MV-4-11 (cell line): Measurements from ENCODE around the gene ETFB.
"Not testable (repeated sequence)": the region's sequence is repeated elsewhere in the genome, so short reads cannot be mapped to it uniquely, and the experiment has no call there.

Experiments used
- DNase-seq: peaks from one replicate; lab custom pipeline; 2025; lab: John Stamatoyannopoulos, UW

The ETFB gene

GRCh38 chr19:51365965-51366388, at the start of gene ETFB:
ETFB (minus strand) TSS chr19:51366388; CDS start chr19:51366326, 62 bp downstream.
- no peak for DNase-seq

- DNase-seq, result no peak
Measured at GRCh38 chr19:51415187-51415586, 49.0 kb upstream of the ETFB start.

DNA sequence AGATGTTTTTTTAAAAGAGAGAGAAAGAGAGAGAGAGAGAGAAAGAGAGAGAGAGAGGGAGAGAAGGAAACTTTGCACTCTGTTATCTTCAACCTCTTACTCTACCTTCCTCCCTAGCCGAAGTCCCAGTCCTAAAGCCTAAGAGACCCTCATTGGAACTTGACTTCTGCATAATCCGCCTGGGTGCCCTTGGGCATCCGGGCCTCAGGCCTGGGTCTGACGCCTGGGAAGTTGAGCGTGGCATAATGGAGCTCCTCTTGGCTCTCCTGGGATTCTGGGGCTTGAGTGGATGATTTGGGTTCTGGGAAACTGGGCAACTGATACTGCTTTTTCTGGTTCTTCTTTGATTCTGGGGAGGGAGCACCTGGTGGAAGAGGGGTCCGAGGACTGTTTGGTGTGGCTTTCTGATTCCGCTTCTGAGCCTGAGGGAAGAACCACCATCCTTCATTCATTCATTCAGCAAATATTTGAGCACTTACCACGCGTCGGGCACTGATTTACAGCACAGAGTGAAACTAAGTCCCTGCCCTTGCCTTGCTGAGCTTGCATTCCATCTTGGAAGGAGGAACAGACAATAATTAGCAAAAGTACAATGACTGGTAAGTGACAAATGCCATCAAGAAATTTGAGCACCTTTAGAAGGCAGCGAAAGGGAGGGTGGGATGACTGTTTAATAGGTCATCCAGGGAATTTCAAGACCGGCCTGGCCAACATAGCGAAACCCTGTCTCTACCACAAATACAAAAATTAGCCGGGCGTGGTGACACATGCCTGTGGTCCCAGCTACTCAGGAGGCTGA, 45.0 kb upstream of the ETFB start:
- no peak for DNase-seq

DNA sequence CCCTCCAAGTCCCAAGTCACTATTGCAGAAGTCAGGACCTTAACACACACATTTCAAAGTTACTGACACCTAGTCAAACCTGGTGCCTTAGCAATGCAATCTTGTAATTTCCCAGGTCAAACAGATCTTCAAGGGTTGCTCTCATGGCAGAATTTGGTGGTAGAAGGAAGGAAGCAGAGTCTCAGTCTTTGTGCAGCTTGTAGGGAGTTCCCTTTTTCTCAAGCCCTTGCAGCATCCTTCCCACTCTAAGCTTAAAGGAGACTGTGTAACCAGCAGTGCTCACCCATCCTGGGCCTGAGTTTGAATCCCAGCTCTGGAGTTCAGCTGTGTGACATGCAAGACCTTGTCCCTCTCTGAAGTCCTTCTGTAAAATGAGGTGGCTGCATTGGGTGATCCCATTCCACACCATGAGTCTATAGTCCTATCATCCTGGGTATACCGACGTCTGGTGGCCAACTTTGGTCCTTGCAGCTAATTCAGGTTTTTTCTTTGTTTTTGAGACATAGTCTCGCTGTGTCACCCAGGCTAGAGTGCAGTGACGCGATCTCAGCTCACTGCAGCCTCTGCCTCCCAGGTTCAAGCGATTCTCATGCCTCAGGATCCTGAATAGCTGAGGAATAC, 41.4 kb upstream of the ETFB start:
- peak; percentile 91 for DNase-seq

DNA sequence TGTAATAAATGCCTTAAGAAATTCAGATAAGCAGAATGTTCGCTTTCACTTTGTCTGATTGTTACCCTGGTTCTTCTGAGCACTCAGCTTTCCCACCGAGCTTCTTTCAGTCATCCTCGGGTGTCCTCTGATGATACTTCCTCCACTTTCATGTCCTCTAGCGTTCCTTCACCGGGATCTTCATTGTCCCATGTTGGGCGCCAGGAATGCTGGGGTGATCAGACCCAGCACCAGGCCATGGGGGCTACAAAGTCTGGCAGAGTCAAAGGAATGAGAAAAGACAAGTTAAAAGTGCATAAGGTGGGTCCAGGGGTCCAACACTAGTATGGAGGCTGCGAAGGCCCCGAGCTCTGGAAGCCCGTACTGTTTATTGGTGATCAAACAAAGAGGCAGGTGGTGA, 35.9 kb upstream of the ETFB start:
- DNase-seq, result no peak

- DNase-seq, result not testable (repeated sequence)
Measured at GRCh38 chr19:51399936-51400335, 33.7 kb upstream of the ETFB start.

DNA sequence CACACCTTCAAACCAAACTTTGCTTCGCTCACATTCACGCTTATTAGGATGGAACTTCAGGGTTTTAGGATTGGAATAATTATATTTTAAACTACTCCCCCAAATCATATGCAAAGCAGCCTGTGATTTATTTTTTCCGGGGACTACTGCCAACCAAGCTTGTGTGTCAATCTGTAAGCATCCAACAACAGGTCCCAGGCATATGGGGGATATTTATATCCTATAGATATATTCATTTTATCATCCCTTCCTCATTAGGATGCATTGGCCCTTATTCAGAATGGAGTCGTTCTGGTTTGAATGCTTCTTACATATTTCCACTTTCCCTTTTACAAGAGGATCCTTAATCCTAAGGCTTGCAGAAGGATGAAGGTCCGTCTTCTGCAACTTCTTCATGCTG, 33.0 kb upstream of the ETFB start:
- DNase-seq, result no peak

- DNase-seq, result peak; percentile 70
Measured at GRCh38 chr19:51398096-51398704, 32.0 kb upstream of the ETFB start.

- DNase-seq, result not testable (repeated sequence)
Measured at GRCh38 chr19:51397453-51397852, 31.3 kb upstream of the ETFB start.

DNA sequence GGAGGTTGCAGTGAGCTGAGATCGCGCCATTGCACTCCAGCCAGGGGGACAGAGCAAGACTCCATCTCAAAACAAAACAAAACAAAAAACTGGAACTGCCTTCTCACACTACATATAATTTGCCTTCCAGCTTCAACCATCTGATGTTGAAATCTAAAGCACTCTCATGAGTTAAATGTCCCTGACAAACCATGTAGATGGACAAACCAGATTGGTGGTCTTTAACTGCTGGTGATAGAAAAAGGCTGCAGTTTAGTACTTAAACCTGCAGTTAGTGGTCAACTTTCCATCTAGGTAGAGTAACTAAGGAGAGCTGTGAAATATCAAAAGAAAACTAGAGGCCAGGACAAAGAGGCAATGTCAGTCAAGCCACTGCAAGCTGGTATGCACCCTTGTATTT, 30.0 kb upstream of the ETFB start:
- no peak for DNase-seq

DNA sequence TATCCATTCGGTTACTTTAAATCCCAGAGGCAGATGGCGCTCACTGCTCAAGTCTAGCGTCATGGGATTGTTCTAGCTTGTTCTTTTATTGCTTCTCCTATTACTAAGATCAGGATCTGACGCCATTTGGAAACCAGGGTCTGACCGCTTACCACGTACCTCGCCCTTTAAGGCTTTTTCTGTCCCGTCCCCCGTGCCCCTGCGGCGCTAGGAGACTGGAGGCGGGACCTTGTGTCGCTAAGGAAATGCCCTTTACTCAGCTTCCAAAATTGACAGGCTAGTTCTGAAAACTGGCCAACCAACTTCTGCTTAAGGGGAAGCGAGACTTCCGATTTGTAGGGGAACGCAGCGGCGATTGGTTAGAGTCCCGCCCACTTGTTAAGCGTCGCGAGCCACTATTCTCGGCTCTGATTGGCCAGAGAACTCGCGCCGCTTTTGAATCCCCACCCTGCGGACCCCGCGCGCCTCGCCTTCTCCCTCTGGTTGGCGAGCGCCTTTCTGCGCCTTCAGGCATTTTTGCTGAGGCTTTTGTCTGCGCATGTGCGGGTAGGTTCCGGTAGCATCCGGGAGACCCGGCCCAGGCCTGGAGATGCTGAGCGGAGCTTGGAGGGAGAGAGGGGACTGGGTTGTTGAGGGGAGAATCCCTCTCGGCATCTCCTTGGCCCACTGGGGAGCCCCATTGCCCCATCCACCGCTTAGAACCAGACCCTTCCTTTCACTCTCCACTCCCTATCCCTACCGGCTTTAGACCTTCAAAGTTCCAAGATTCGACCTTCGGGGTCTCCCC, 28.1 kb upstream of the ETFB start:
- peak; percentile 100 for DNase-seq

DNA sequence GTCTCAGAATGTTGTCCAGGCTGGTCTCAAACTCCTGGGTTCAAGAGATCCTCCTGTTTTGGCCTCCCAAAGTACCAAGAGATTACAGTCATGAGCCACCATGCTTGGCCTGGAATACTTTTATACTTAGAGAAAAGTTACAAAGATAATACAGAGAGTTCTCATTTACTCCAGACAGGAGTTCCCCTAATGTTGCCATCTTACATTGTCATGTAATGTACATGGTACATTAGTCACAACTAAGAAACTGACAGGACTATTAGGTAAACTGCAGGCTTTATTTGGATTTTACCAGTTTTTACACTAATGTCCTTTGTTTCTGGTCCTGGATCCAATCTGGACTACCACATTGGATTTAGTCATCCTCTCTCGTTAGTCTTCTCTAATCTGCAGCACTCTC, 26.5 kb upstream of the ETFB start:
- DNase-seq, result no peak

GRCh38 chr19:51391073-51391611, 25.0 kb upstream of the ETFB start:
- no peak for DNase-seq

GRCh38 chr19:51389143-51389542, 23.0 kb upstream of the ETFB start:
- no peak for DNase-seq

GRCh38 chr19:51387924-51388389, 21.8 kb upstream of the ETFB start, which contains the start of gene LIM2:
LIM2 (minus strand) TSS chr19:51387974; CDS start chr19:51387443, 531 bp downstream.
- DNase-seq, result no peak

- no peak for DNase-seq
Measured at GRCh38 chr19:51386882-51387520, 20.8 kb upstream of the ETFB start.

DNA sequence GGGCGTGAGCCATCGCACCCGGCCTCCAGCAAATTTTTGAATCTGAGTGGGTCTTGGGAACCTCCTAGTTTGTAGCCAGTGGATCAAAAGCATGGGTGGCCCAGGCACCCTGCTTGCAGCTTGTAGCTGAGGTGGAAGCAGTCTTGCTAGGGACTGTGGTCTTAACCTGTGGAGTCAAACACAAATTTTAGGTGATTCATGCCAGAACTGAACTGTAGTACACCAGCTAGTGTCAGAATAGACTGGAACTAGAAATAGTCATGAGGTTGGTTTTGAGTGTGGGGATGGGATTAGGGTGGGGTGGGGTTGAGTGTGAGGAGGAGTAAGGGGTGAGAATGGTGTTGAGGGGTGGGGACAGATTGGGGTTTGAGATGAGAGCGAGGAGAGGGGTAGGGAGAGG, 15.8 kb upstream of the ETFB start:
- DNase-seq, result no peak

GRCh38 chr19:51380379-51380778, 14.2 kb upstream of the ETFB start:
- DNase-seq, result no peak

- no peak for DNase-seq
Measured at GRCh38 chr19:51377422-51377821, 11.2 kb upstream of the ETFB start.

- peak; percentile 88 for DNase-seq
Measured at GRCh38 chr19:51375504-51376221, 9.5 kb upstream of the ETFB start.
